Activated naive CD4-positive, alpha-beta T cell treated with anti-CD3 and anti-CD28 coated beads, Interleukin-2, amount 50 U/mL, for 16 hours (primary cell): ENCODE measurements around the gene PPP2R3A.
"Not testable (repeated sequence)": the region's sequence is repeated elsewhere in the genome, so short reads cannot be mapped to it uniquely, and the experiment has no call there.

Experiments used
- DNase-seq: peaks from one replicate; pipeline ENCODE4 v3.0.0-alpha.2; 2020

Gene PPP2R3A

DNA sequence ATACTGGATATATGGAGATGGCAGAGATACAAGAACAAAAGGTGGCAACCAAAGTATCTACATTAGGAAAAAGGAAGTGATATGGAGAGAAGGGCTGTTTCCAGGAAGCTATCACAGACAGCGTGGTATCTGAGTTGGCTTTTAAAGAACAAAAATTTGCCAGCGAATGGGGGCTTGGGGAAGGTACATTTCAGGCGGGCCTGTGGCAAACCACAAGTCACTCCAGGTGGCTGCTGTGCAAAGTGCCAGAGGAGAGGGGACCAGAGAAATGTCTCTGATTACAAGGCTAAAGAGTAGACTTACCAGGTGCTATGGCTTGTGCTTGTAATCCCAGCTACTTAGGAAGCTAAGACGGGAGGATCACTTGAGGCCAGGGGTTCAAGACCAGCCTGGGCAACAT lies 139.5 kb downstream of the PPP2R3A start:
- DNase-seq: no peak

GRCh38 chr3:136106101-136106500 lies 140.6 kb downstream of the PPP2R3A start:
- no peak for DNase-seq

DNA sequence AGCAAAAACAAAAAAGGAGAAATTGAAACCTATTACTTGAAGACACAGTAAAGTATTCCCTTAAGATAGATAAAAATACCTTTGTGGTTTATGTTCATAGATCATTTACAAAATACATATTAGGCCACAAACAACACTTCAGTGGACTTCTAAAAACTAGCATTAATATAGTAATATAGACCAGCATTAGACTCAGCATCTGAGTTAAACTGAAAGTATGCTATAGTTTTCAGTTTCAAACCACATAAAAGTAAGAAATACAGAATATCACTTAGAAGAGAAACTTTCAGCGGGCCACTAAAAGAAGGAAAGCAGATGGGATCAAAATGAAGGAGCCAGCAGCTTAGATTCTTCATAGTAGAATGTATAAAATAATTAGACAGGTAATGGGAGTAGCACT lies 144.0 kb downstream of the PPP2R3A start:
- no peak for DNase-seq

DNA sequence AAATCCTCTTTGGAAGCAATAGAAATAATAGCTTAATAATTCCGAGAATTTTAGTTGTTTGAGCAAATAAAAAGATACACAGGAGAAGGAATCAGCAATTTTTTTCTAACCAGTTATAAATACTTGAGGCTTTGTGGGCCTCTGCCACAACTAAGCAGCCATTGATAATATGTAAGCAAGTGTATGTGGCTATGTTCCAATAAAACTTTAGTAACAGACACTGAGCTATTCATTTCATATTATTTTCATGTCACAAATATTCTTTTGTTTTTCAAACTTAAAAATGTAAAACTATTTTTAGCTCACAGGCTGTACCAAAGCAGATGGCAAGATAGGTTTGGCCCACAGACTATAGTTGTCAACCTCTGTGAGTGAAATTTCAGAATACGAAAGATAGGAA lies 145.0 kb downstream of the PPP2R3A start:
- no peak for DNase-seq

DNA sequence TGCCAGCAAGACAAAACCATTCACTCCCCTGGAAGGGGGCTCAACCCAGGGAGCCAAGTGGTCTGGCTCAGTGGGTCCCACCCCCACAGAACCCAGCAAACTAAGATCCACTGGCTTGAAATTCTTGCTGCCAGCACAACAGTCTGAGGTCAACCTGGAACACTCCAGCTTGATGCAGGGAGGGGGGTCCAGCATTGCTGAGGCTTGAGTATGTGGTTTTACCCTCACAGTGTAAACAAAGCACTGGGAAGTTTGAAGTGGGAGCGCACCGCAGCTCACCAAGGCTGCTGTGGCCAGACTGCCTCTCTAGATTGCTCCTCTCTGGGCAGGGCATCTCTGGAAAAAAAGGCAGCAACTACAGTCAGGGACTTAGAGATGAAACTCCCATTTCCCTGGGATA lies 148.9 kb downstream of the PPP2R3A start:
- no peak for DNase-seq

GRCh38 chr3:136119332-136119731 lies 153.8 kb downstream of the PPP2R3A start:
- DNase-seq: not testable (repeated sequence)

DNA sequence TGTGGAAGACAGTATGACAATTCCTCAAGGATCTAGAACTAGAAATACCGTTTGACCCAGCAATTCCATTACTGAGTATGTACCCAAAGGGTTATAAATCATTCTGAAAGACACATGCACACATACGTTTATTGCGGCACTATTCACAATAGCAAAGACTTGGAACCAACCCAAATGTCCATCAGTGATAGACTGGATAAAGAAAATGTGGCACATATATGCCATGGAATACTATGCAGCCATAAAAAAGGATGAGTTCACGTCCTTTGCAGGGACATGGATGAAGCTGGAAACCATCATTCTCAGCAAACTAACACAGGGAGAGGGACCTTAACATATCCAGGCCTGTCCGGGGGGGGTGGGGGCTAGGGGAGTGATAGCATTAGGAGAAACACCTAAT lies 154.3 kb downstream of the PPP2R3A start:
- not testable (repeated sequence) for DNase-seq

GRCh38 chr3:136120373-136121348 lies 155.1 kb downstream of the PPP2R3A start:
- DNase-seq: no peak

- DNase-seq: no peak
Observed at GRCh38 chr3:136122006-136122405, 156.5 kb downstream of the PPP2R3A start.

GRCh38 chr3:136131647-136132046 lies 166.1 kb downstream of the PPP2R3A start:
- DNase-seq: not testable (repeated sequence)

- no peak for DNase-seq
Observed at GRCh38 chr3:136134091-136134490, 168.6 kb downstream of the PPP2R3A start.

DNA sequence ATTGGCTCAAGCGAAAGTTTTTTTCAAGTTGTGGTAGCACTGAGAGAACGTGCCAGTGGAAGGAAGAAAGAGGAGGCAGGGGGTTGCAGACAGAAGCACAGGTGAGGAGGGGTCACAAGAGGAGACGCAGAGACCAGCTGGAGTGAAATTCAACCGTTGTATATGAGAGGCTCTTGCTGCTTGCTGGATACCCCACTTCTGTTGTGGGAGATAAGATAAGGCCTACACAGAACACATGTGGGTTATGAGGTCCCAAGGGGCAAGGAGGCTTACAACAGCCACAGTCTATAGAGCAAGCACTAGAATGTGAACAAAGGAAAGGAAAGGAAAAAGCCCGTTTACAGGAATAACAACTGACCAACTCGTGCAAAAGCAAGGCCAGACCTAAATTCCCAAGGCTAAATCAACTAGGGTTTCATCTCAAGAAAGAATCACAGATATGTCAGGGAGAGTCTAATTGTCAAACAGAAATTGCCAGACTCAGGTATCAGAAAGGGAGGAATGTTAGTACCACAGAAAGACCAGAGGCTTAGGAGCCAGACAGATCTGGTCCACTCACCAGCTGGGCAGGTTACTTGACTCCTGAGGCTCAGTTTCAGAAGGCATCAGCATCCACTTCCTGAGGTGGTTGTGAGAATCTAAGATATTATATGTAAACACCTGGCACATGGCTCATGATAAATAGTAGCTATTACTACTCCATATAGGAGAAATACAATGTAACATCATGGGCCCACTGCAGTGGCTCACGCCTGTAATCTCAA lies 169.7 kb downstream of the PPP2R3A start:
- no peak for DNase-seq

DNA sequence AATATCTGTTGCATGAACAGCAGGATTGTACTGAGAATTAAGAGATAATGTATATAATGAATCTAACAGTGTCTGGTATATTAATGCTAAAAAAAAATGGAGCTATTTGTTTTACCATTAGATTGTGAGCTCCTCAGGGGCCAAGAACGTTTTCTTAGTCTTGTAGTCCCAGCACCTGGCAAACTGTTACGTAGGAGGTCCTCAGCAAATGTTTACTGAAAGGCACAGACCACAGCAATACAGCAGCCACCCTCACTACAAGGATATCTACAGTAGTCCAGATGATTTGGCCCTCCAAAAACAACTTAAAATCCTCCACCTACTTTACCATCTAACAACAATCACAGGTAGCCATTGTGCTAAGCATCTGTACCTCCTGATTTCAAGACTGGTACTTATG lies 170.9 kb downstream of the PPP2R3A start:
- DNase-seq: no peak

DNA sequence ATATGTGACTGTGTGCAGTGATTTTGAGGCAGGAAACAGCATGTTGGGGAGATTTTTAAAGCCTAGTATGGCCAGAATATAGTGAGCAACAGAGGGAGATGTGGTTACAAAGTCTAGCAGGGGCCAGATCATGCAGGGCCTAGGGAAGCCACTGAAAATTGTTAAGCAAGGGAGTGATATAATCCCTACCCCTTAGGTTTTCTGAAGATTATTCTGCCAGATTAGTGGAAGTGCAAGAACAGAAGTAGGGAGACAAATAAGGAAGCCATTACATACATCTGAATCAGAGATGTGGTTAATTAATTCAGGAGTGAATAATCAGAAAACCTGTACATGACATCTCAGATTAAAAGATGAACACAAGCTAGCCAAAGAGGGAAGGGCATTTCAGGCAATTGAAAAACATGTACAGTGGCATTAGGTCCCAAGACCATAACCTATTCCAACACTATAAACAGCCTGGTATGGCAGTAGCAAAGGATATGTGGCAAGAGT lies 175.8 kb downstream of the PPP2R3A start:
- DNase-seq: no peak

DNA sequence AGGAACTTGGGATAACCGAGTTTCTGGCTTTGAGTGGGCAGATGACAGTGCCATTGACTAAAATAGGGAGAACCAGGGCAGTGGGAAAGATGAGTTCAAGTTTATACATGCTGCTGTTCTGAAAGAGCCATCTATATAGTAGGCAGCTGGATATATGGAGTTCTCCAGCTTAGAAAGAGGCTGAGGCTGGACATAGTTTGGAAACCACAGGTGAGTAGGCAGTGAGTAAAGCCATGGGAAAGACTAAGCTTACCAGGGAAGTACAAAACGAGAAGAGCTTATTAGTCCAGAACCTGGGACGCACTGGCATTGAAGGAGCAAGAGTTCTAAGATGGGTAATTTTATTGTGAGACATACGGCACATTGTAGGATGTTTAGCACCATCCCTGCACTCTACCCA lies 176.4 kb downstream of the PPP2R3A start:
- DNase-seq: no peak

DNA sequence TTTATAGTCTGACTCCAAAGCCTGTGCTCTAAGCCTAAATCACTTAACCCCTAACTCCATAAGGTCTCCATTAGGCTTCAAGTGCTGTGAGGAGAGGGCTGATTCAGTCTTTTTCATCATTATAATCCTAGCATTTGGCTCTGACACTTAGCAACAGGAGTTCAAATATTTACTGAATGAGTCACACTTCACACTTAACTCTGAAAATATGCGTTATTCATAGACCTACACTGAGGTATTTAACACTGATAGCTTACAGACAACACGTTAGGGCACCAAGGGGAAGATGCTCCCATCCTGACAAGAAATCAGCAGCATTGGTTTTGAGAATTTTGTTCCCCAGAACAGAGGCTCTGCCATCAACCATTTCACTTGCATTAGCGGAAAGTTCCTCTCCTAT lies 177.1 kb downstream of the PPP2R3A start:
- no peak for DNase-seq

- not testable (repeated sequence) for DNase-seq
Observed at GRCh38 chr3:136144397-136144796, 178.9 kb downstream of the PPP2R3A start.

DNA sequence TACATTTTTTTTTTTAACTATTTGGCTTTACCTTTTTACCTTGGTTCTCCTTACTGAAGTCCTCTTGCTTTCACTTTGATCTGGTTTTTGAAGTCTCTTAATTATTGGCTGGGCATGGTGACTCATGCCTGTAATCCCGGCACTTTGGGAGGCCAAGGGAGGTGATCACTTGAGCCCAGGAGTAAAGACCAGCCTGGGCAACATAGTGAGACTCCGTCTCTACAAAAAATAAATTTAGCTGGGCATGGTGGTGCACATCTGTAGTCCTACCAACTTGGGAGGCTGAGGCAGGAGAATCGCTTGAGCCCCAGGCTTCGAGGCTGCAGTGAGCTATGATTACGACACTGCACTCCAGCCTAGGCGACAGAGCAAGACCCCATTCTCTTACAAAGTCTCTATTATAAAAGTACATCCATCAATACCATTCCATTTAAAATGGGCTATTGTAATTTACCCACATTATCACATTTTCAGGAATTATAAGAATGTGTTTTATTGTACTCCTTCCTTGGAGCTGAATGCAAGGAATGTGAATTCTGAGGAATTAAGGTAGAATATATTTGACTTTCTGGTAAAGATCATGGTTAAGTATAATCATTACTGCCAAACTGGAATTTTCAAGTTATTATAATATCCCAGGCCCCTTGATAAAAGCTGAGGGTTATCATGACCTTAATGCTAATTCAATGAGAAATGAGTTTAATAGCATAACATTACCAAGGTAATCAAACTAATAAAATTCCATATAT lies 181.6 kb downstream of the PPP2R3A start:
- no peak for DNase-seq

GRCh38 chr3:136149667-136150066 lies 184.1 kb downstream of the PPP2R3A start:
- no peak for DNase-seq

GRCh38 chr3:136151219-136151618 lies 185.7 kb downstream of the PPP2R3A start:
- no peak for DNase-seq

DNA sequence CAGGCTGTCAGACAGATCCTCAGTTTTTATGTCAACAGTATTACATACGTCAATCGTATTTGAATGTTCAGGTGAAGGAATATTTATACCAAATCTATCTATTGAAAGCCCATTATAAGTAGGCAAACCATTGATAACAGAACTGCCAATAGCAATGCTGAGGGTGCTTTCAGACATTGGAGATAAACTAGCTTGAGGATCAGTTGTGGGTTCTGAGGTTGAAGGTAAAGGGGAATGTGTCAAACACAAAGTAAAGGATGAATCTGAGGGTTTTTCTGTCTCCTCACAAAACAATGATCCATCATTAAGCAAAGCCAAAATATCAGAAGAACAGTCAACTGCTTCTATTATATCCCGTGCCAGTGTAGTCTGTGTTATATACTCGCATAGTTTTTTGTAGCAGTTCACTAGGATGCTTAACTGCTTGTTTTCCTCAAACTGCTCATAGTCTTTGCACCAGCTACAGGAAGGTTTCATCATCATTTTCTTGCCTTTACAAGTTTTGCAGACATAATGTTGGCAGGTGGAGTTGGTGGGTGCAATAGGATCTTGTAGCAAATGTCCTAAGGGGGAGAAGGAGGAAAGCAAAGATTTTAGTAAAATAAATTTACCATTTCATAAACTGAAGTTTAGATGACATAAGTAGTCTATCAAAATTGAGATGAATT lies 186.8 kb downstream of the PPP2R3A start:
- no peak for DNase-seq

DNA sequence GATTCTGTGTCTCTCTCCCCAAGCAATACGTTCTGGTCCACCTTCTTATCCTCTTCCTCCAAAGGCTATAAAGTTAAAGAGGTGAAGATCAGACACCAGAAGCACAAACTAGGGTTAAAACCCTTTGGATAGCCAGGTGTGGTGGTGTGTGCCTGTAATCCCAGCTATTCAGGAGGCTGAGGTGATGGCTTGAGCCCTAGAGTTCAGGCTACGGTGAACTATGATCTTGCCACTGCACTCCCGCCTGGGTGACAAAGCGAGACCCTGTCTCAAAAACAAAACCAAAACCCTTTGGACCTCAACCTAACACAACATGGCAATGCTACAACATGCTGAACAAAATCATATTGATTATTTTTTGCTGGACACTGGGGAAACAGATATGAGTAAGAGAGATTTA lies 187.4 kb downstream of the PPP2R3A start:
- DNase-seq: no peak
